B cell (primary cell): ENCODE data around the gene PARD6A. TPM values are rescaled to one million over a fixed set of nuclear protein-coding genes. Genes with fewer than 3 reads are reported as not detected.

Source experiments
- ATAC-seq: fragments of 200-7000 bp; cut with Tn5 transposase; one replicate; pipeline ENCODE4 v1.10.0; 2021; ENCODE audit warnings: low read depth, mild to moderate bottlenecking, moderate number of reproducible peaks, moderate library complexity
- CTCF ChIA-PET: fragments of 350-600 bp; sonication (Branson Sonifier 250); formaldehyde crosslinking; loops from one replicate; lab custom pipeline; 2021; ENCODE audit warnings: antibody characterized with exemption, inconsistent platforms; lab: Charles Lee
- POLR2A ChIA-PET: fragments of 350-600 bp; sonication (Branson Sonifier 250); formaldehyde crosslinking; loops from one replicate; lab custom pipeline; 2021; ENCODE audit warnings: antibody characterized with exemption; lab: Charles Lee
- DNase-seq: peaks from one replicate; pipeline ENCODE4 v3.0.0; 2013
- H2AFZ ChIP-seq: 2 replicates; pipeline ENCODE4 v1.6.1; 2012; ENCODE audit warnings: mild to moderate bottlenecking, low read depth, low read length; ENCODE audit not compliant: insufficient read depth, poor library complexity, severe bottlenecking
- H3K27ac ChIP-seq, 2 donors: 1 replicate in 1 of 2; 2 replicates in 1 of 2; pipeline ENCODE4 v1.5.1; 2012 to 2013; ENCODE audit warnings: low read length in 2 of 2, mild to moderate bottlenecking in 2 of 2, moderate library complexity in 1 of 2
- H3K27me3 ChIP-seq, 4 experiments: fragments of 200-600 bp in 1 of 4; sonication (generic) in 1 of 4; replicated peaks in 1 of 4; 1 replicate in 2 of 4; 2 replicates in 2 of 4; pipeline versions ENCODE4 v1.6.1 to v1.7.0; 2013 to 2016; ENCODE audit warnings: low read length in 3 of 4, mild to moderate bottlenecking in 2 of 4, mixed read lengths in 1 of 4, moderate library complexity in 1 of 4; ENCODE audit not compliant: insufficient read depth in 4 of 4, control insufficient read depth in 3 of 4; ENCODE audit errors: control extremely low read depth in 1 of 4
- H3K36me3 ChIP-seq, 2 experiments: replicated peaks in 1 of 2; 1 replicate in 1 of 2; 2 replicates in 1 of 2; pipeline versions ENCODE4 v1.6.1 to v1.7.1; 2013; ENCODE audit warnings: low read length in 1 of 2; ENCODE audit not compliant: insufficient read depth in 2 of 2, control insufficient read depth in 1 of 2; ENCODE audit errors: control extremely low read depth in 1 of 2, extremely low read depth in 1 of 2
- H3K4me1 ChIP-seq, 2 donors: fragments of 200-600 bp in 1 of 2; sonication (generic) in 1 of 2; 1 replicate in 1 of 2; 2 replicates in 1 of 2; pipeline versions ENCODE4 v1.5.1 to v1.6.1; 2013 to 2017; ENCODE audit warnings: low read length in 2 of 2; ENCODE audit not compliant: control insufficient read depth in 2 of 2, insufficient read depth in 2 of 2
- H3K4me2 ChIP-seq: replicated peaks from 2 replicates; pipeline ENCODE3; 2012; ENCODE audit warnings: mild to moderate bottlenecking, low read depth, low read length; ENCODE audit not compliant: poor library complexity, severe bottlenecking
- H3K4me3 ChIP-seq, 5 experiments: fragments of 200-600 bp in 1 of 5; sonication (generic) in 1 of 5; 1 replicate in 3 of 5; 2 replicates in 2 of 5; pipeline versions ENCODE4 v1.5.1 to v1.7.0; 2011 to 2016; ENCODE audit warnings: low read length in 4 of 5, mild to moderate bottlenecking in 4 of 5, low read depth in 2 of 5, control low read depth in 1 of 5, moderate library complexity in 1 of 5; ENCODE audit not compliant: insufficient read depth in 1 of 5; ENCODE audit errors: control extremely low read depth in 1 of 5, extremely low read depth in 1 of 5
- H3K79me2 ChIP-seq: fragments of 200-600 bp; sonication (generic); one replicate; pipeline ENCODE4 v1.6.0; 2016; ENCODE audit warnings: low read length; ENCODE audit not compliant: control insufficient read depth, insufficient read depth
- H3K9ac ChIP-seq: fragments of 200-600 bp; sonication (generic); 2 replicates; pipeline ENCODE4 v1.6.1; 2017; ENCODE audit warnings: mild to moderate bottlenecking, low read length, moderate library complexity
- H3K9me3 ChIP-seq, 3 donors: one replicate each; pipeline versions ENCODE4 v1.6.1 to v1.7.1; 2013; ENCODE audit warnings: low read length in 2 of 3; ENCODE audit not compliant: control insufficient read depth in 2 of 3, insufficient read depth in 1 of 3; ENCODE audit errors: control extremely low read depth in 1 of 3
- H4K20me1 ChIP-seq: 2 replicates; pipeline ENCODE4 v1.6.0; 2012; ENCODE audit warnings: mild to moderate bottlenecking, low read length; ENCODE audit not compliant: insufficient read depth, control insufficient read depth, poor library complexity, severe bottlenecking
- H3K27ac Mint-ChIP-seq: one replicate; pipeline ENCODE4 v1.8.0; 2021; ENCODE audit warnings: mixed read lengths
- H3K27me3 Mint-ChIP-seq: one replicate; pipeline ENCODE4 v1.8.0; 2021; ENCODE audit warnings: mixed read lengths
- H3K4me1 Mint-ChIP-seq: one replicate; pipeline ENCODE4 v1.8.0; 2021; ENCODE audit warnings: mixed read lengths
- H3K4me3 Mint-ChIP-seq: one replicate; pipeline ENCODE4 v1.8.0; 2021; ENCODE audit warnings: mixed read lengths
- H3K9me3 Mint-ChIP-seq: one replicate; pipeline ENCODE4 v1.8.0; 2022; ENCODE audit warnings: mixed read lengths; ENCODE audit not compliant: insufficient read depth
- EZH2 ChIP-seq: IDR thresholded peaks from 2 replicates; pipeline ENCODE4 v1.6.1; 2012; ENCODE audit warnings: borderline replicate concordance, low read depth, mild to moderate bottlenecking, moderate library complexity, low read length; ENCODE audit not compliant: insufficient read depth, poor library complexity, severe bottlenecking
- WGBS: methylation state at CpG from one replicate; pipeline ENCODE4 v1.1.5; 2013; ENCODE audit warnings: missing lambda C conversion rate; ENCODE audit not compliant: insufficient coverage; 5-methylcytosine and 5-hydroxymethylcytosine counted together
- intact Hi-C: fragments of 100-400 bp; cut with micrococcal nuclease; formaldehyde crosslinking; loops from one replicate; pipeline ENCODE4 v1.10.0; 2022
- polyA plus RNA-seq: library from polyadenylated mRNA; depleted of rRNA; stranded (reverse); fragments of >200 nt; gene quantifications from 2 replicates; pipeline ENCODE4 v1.2.3, GENCODE V29; 2012
- total RNA-seq, 2 donors: library from RNA; stranded (reverse); fragments of 120-200 nt in 1 of 2; gene quantifications; 1 replicate in 1 of 2; 2 replicates in 1 of 2; pipeline versions ENCODE4 v1.2.3 to v1.2.4, GENCODE V29; 2013 to 2022
- TF ChIP-seq, protein P1 (sequence below): fragments of 200-600 bp; IDR thresholded peaks from one replicate; pipeline ENCODE4 v1.8.0; 2022; ENCODE audit warnings: antibody characterized with exemption, mild to moderate bottlenecking

PARD6A gene
- total and polyA plus RNA-seq, 2 donors (not counting 1 experiment from before 2014, with no cell fraction given) = 14.8 to 15.9 TPM

DNA sequence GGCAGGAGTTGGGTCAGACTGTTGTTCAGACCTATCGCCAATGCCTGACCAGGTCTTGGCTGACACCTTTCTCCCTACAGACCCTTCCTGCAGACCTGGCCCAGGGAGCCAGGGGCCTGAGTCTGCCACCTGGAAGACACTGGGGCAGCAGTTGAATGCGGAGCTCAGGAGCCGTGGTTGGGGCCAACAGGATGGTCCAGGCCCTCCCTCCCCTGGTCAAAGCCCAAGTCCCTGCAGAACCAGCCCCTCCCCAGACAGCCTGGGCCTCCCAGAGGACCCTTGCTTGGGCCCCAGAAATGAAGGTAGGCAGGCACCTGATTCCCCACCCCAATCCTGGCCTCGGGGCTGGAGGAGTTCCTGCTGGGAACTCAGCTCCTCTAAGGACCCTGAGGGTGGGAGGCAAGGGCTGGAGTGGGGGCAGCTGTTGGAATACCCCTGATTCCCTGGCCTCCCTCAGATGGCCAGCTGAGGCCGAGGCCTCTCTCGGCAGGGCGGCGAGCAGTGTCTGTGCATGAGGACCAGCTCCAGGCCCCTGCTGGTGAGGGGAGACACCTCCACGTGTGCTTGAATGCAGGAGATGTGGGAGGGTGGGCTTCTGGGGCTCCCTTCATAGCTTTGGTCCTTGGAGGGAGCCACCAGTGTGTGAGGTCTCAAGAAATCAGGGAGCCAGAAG, 4.3 kb upstream of the PARD6A start:
- Mint-ChIP-seq H3K9me3 (no peaks in the 10 kb centered on the region), H3K4me3 (no peak overlapping the region), H3K27ac (no peak overlapping the region), H3K4me1 (peaks cover 30% of the 10 kb centered on the region), H3K27me3 (no peaks in the 10 kb centered on the region)
- ATAC-seq = no peak
- intact Hi-C loops = no loop called here
- peaks cover 0 to 52% of the 10 kb centered on the region in 2 experiments for H3K36me3 ChIP-seq
- H3K9me3 ChIP-seq = no peaks in the 10 kb centered on the region
- POLR2A ChIA-PET = no interaction called here
- no peak overlapping the region for H3K9ac ChIP-seq
- H2AFZ ChIP-seq = no peak overlapping the region
- H3K27me3 ChIP-seq = no peaks in the 10 kb centered on the region
- TF ChIP-seq, protein P1, sequence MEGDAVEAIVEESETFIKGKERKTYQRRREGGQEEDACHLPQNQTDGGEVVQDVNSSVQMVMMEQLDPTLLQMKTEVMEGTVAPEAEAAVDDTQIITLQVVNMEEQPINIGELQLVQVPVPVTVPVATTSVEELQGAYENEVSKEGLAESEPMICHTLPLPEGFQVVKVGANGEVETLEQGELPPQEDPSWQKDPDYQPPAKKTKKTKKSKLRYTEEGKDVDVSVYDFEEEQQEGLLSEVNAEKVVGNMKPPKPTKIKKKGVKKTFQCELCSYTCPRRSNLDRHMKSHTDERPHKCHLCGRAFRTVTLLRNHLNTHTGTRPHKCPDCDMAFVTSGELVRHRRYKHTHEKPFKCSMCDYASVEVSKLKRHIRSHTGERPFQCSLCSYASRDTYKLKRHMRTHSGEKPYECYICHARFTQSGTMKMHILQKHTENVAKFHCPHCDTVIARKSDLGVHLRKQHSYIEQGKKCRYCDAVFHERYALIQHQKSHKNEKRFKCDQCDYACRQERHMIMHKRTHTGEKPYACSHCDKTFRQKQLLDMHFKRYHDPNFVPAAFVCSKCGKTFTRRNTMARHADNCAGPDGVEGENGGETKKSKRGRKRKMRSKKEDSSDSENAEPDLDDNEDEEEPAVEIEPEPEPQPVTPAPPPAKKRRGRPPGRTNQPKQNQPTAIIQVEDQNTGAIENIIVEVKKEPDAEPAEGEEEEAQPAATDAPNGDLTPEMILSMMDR = no peak
- TF ChIP-seq EZH2 = no peak
- H3K79me2 ChIP-seq = peaks cover 17% of the 10 kb centered on the region
- no peak overlapping the region for H3K4me3 ChIP-seq
- H3K27ac ChIP-seq = no peak overlapping the region
- 89% methylated on average over 9 of the region's 9 CpGs for WGBS
- peaks cover 12 to 20% of the 10 kb centered on the region in 2 donors for H3K4me1 ChIP-seq
- CTCF ChIA-PET = no interaction called here
- H4K20me1 ChIP-seq = peaks cover 34% of the 10 kb centered on the region
- no peak overlapping the region for H3K4me2 ChIP-seq
- DNase-seq = no peak

DNA sequence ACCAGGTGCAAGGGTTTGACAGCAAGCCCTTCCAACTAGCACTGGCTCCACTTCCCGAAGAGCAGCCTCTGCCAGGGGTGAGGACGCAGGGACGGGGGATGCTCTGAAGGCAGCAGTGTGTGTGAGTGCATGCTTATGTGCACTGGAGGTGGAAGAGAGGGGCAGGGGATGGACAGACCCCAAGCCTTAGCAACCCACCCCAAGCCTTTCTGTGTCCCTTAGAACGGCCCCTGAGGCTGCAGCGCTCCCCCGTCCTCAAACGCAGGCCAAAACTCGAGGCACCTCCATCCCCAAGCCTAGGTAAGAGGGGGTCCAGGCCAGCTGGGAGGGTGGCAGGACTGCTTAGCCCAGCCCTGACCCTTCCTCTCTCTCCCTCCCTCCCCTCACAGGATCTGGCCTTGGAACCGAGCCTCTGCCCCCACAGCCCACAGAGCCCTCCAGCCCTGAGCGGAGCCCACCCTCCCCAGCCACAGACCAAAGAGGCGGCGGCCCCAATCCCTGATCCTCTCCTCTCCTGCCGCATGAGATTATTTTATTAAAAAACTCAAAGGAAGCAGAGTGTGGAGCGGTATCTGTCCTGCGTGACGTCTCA, 3.6 kb upstream of the PARD6A start:
- CTCF ChIA-PET = interaction anchor here (2.0 to 2.3 kb wide), 2 partner anchors 12 to 110 kb away, joined by 10 read pairs; partner anchors contain the start of gene CARMIL2
- 96% methylated on average over 13 of the region's 16 CpGs for WGBS
- Histone ChIP-seq H3K9me3 (no peaks in the 10 kb centered on the region), H3K79me2 (peaks cover 11% of the 10 kb centered on the region), H4K20me1 (peaks cover 28% of the 10 kb centered on the region), H3K9ac (no peak overlapping the region), H3K4me3 (no peak overlapping the region), H3K36me3 (peaks cover 0 to 46% of the 10 kb centered on the region in 2 experiments), H3K27me3 (no peaks in the 10 kb centered on the region), H3K4me2 (no peak overlapping the region), H3K4me1 (peaks cover 14 to 23% of the 10 kb centered on the region in 2 donors), H3K27ac (no peak overlapping the region), H2AFZ (no peak overlapping the region)
- Mint-ChIP-seq H3K27me3 (no peaks in the 10 kb centered on the region), H3K4me1 (peaks cover 29% of the 10 kb centered on the region), H3K27ac (no peak overlapping the region), H3K4me3 (peak overlapping the region; percentile 32), H3K9me3 (no peaks in the 10 kb centered on the region)
- DNase-seq (no peak), ATAC-seq (no peak)
- POLR2A ChIA-PET = interaction anchor here (1.6 kb wide), 1 partner anchor 9 kb away, joined by 6 read pairs; no protein-coding TSS in a partner anchor
- intact Hi-C loops = no loop called here
- no peak for TF ChIP-seq EZH2
- TF ChIP-seq, protein P1 = no peak
